Mucosa of descending colon (tissue), 3 donors: ENCODE results near the gene KIF6. TPM values are rescaled to one million over a fixed set of nuclear protein-coding genes. Genes with fewer than 3 reads are reported as not detected.

Experiments
- ATAC-seq: fragments of 200-7000 bp; cut with Tn5 transposase; one replicate; pipeline ENCODE4 v1.9.1; 2020; ENCODE audit warnings: mild to moderate bottlenecking, moderate library complexity
- DNase-seq, 3 donors: peaks; one replicate each; pipeline ENCODE4 v3.0.0-alpha.2; 2020
- H3K36me3 ChIP-seq: fragments of 200-600 bp; one replicate; pipeline ENCODE4 v1.8.0; 2021; ENCODE audit warnings: low read depth, mild to moderate bottlenecking
- H3K4me1 ChIP-seq: fragments of 200-600 bp; one replicate; pipeline ENCODE4 v1.8.0; 2021; ENCODE audit warnings: low read depth, mild to moderate bottlenecking
- H3K4me3 ChIP-seq: fragments of 200-600 bp; one replicate; pipeline ENCODE4 v1.8.0; 2021; ENCODE audit warnings: mild to moderate bottlenecking
- H3K9me3 ChIP-seq: fragments of 200-600 bp; one replicate; pipeline ENCODE4 v1.8.0; 2021; ENCODE audit warnings: mild to moderate bottlenecking
- CTCF ChIP-seq: fragments of 200-600 bp; IDR thresholded peaks from one replicate; pipeline ENCODE4 v1.8.0; 2022; ENCODE audit warnings: antibody characterized with exemption, mild to moderate bottlenecking
- intact Hi-C, 2 donors: fragments of 100-400 bp; cut with DNase I in 1 of 2; cut with micrococcal nuclease in 1 of 2; formaldehyde crosslinking; loops; one replicate each; pipeline versions ENCODE4 v1.11.0 to v1.11.1; 2022; cut with DNase I, micrococcal nuclease
- total RNA-seq, 3 donors: library from RNA; stranded (reverse); fragmentation: NEBNext Ultra II Directional in 2 of 3; extraction: Animal tissue kit (Norgen Biotek cat#: 25700) in 2 of 3; gene quantifications; one replicate each; pipeline versions ENCODE4 v1.2.1 to v1.2.4, GENCODE V29; 2021 to 2023
- donor health status: DM: no; HTN: no; CAD: no; lungs with moderate emphysema.
- donor health status: DM: no; HTN: no; CAD: no.
- donor health status: DM: no; HTN: yes; CAD: no.

Gene KIF6
- total RNA-seq, 3 donors from 2014 or later = 0.24 to 0.85 (median 0.52) TPM

DNA sequence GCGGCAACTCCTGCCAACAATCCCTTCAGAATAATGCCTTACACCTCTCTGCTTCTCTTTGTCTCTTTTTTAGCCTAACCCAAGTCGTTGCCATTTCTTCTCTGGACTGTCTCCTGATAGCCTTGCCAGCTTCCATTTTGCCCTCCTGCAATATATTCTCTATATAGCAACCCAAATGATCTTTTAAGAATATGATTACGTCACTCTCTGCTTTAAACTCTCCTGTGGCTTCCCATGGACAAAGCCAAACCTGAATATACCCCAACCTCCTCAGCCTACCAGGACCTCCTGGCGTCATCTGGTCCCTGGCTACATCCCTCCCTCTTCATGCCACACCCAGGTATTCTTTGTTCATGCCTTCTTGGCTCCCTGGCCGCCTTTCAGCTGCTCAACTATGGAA lies 276.2 kb downstream of the KIF6 start:
- ATAC-seq (no peak), DNase-seq (no peak)
- no peak overlapping the region for H3K4me3 ChIP-seq
- intact Hi-C loops = no loop called here
- H3K36me3 ChIP-seq = no peaks in the 10 kb centered on the region
- H3K4me1 ChIP-seq = no peaks in the 10 kb centered on the region
- no peaks in the 10 kb centered on the region for H3K9me3 ChIP-seq
- TF ChIP-seq CTCF = no peak

GRCh38 chr6:39446909-39447308 lies 278.3 kb downstream of the KIF6 start:
- Histone ChIP-seq H3K36me3 (no peaks in the 10 kb centered on the region), H3K9me3 (no peaks in the 10 kb centered on the region), H3K4me3 (no peak overlapping the region), H3K4me1 (no peaks in the 10 kb centered on the region)
- DNase-seq (no peak), ATAC-seq (no peak)
- intact Hi-C loops = no loop called here
- TF ChIP-seq CTCF = no peak

DNA sequence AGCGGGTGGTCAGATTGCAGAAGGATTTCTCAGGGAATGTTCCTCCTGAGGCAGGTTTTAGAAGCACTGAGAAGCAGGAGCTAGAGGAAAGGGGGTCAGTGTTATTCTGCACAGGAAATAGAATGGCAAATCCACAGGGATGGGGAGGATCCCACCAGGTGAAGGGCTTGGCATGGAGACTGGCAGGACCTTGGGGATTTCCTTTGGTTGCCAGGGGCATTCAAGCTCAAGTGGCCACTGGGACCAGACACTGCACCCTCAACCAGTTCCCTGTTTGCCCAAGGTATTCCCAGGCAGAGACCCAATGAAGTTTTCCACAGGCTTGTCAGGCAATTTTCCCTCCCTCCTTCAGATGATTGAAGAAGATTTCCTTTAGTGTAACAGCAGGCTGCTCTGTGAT lies 279.5 kb downstream of the KIF6 start:
- DNase-seq (no peak), ATAC-seq (no peak)
- Histone ChIP-seq H3K4me1 (no peaks in the 10 kb centered on the region), H3K4me3 (no peak overlapping the region), H3K36me3 (no peaks in the 10 kb centered on the region), H3K9me3 (no peaks in the 10 kb centered on the region)
- TF ChIP-seq CTCF = no peak
- intact Hi-C loops = no loop called here

- ATAC-seq (no peak), DNase-seq (no peak)
- H3K4me1 ChIP-seq = no peaks in the 10 kb centered on the region
- no peak overlapping the region for H3K4me3 ChIP-seq
- intact Hi-C loops = no loop called here
- H3K36me3 ChIP-seq = no peaks in the 10 kb centered on the region
- no peak for TF ChIP-seq CTCF
- no peaks in the 10 kb centered on the region for H3K9me3 ChIP-seq
Measured at GRCh38 chr6:39444479-39445019, 280.7 kb downstream of the KIF6 start.

DNA sequence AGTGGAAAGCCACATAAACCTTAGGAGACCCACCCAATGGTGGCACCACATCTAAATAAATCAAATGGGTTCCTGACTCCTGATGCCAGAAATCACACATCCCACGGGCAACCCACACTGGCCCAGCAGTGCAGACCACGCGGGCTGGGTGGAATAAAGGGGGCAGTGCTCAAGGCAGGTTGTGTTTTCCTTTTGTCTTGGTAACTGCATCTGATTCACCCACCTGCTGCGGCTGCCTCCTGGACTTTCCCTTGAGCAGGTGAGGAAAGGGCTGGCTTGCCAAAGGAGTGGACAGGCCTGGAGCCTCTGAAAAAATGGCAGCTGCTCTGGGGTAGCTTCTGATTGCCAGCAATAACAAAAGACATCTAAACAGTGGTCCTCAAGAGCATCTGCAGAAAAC lies 283.2 kb downstream of the KIF6 start:
- no peaks in the 10 kb centered on the region for H3K4me1 ChIP-seq
- no peak for TF ChIP-seq CTCF
- intact Hi-C loops = no loop called here
- no peaks in the 10 kb centered on the region for H3K9me3 ChIP-seq
- no peaks in the 10 kb centered on the region for H3K36me3 ChIP-seq
- DNase-seq (no peak), ATAC-seq (no peak)
- H3K4me3 ChIP-seq = no peak overlapping the region

- Histone ChIP-seq H3K36me3 (no peaks in the 10 kb centered on the region), H3K4me3 (no peak overlapping the region), H3K9me3 (no peaks in the 10 kb centered on the region), H3K4me1 (no peaks in the 10 kb centered on the region)
- no peak for ATAC-seq
- no peak for DNase-seq
- TF ChIP-seq CTCF = no peak
- intact Hi-C loops = no loop called here
Measured at GRCh38 chr6:39441301-39441700, 283.9 kb downstream of the KIF6 start.
